Activated CD8-positive, alpha-beta memory T cell treated with anti-CD3 and anti-CD28 coated beads, Interleukin-2, amount 50 U/mL, for 4 hours (primary cell): Measurements from ENCODE around the gene G2E3.
"Not testable (repeated sequence)": the region's sequence is repeated elsewhere in the genome, so short reads cannot be mapped to it uniquely, and the experiment has no call there.

Experiments used
- DNase-seq: peaks from one replicate; pipeline ENCODE4 v3.0.0-alpha.2; 2020

Gene G2E3

DNA sequence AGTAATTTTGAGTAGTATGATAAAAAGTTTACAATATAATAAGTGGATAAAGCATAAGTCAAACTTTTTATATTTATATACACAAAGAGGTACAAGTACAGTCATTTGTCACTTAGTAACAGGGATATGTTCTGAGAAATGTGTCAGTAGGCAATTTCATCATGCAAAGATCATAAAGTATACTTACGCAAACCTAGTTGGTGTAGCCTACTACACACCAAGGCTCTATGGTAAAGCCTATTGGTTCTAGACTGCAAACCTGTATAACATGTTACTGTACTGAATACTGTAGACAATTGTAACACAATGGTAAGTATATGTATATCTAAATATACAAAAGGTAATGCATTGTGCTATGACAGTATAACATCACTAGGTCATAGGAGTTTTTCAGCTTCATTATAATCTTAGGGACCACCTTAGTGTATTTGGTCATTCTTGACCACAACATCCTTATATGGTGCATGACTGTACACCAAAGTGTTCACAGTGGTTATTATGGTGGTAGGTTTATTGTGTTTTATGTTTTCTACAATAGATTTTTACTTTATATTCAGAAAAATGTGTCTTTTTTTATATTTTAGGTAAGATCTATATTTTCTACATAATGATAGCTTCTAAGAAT, 48.3 kb downstream of the G2E3 start:
- no peak for DNase-seq

DNA sequence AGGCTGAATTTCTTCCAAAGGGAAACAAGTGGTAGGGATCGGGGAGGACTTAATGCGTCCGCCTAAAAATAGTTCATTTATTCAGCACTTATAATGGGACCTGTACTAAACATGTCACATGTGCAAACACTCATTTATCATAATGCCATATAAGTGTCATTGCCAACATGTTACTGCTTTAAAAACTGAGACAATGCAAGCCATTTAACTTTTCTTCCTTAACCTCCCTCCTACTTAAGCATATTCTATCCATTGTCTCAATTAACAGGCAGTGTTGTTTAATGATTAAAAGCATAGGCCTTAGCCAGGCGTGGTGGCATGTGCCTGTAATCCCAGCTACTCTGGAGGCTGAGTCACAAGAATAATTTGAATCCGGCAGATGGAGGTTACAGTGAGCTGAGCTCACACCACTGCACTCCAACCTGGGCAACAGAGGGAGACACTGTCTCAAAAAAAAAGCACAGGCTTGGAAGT, 49.6 kb downstream of the G2E3 start:
- DNase-seq: no peak

DNA sequence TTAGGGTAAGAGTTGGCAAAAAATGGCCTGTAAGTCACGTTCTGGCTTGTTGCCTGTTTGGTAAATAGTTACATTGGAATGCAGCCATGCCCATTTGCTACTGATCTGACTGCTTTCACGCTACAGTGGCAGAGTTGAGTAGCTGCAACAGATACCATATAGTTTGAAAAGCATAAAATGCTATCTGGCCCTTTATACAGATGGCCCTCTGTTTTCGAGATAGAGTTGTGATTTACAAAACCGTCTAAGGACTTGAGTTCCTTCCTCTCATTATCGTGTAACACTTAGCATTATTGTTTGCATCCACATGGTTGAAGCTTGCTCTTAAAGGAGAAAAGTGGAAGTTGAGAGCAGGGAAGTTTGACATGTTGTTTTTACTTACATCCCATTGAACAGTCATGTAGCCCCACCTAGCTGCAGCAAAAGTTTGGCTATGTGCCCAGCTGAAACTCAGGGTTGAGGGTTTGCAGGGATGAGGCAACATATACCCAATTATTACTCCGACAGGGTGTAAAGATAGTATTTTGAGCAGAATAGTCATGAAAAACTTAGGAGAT, 51.9 kb downstream of the G2E3 start:
- DNase-seq: peak; percentile 18

DNA sequence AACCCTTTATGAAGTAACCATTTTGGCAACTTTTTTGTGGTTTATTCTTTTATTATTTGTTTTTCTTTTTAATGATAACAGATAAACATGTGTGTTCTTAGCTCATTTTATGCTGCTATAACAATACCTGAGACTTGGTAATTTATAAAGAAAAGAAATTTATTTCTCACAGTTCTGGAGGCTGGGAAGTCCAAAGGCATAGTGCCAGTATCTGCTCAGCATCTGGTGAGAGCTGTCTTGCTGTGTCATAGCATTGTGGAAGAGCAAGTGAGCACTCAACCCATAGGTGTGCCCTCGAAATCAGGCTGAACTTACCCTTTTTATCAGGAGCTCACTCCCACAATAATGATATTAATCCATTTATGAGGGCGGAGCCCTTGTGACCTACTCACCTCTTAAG, 55.2 kb downstream of the G2E3 start:
- DNase-seq: no peak

DNA sequence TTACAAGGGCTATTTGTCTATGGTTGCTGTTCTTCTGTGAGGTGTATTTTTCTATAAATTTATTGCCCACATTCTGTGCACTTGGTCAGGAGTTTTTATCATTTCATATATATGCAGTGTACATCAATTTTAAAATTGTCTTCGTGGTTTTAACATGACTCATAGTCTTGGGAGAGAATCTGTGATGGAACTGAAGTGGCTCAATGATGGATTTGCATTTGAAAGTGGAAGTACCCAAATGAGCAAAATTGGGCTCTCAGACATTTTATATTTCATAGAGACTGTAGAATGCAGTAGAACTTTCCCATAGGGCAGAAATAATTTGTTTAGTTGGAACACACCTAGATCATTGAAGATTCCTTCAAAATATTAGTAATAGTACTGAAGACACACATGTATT, 61.2 kb downstream of the G2E3 start:
- no peak for DNase-seq

DNA sequence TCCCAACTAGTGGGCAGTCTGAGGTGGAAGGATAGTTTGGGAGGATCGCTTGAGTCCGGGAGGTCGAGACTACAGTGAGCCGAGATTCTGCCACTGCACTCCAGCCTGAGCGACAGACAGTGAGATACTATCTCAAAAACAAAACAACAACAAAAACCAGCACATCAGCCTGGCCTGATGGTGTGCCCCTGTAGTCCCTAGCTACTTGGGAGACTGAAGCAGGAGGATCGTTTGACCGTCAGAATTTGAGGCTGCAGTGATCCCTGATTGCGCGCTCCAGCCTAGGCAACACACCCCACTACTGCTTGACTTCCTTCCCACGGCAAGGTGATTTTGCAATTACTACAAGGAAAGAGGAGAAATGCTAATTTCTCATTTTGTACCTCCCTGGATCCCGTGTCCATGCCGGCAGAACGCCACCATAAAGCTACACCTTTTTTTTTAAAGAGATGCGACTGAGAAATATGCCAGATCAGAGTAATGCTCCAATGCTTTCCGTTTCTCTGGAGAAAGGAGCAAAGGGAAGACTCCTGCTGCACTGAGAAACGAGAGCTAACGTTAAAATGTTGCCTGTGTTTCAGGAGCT, 62.5 kb downstream of the G2E3 start:
- DNase-seq: no peak

DNA sequence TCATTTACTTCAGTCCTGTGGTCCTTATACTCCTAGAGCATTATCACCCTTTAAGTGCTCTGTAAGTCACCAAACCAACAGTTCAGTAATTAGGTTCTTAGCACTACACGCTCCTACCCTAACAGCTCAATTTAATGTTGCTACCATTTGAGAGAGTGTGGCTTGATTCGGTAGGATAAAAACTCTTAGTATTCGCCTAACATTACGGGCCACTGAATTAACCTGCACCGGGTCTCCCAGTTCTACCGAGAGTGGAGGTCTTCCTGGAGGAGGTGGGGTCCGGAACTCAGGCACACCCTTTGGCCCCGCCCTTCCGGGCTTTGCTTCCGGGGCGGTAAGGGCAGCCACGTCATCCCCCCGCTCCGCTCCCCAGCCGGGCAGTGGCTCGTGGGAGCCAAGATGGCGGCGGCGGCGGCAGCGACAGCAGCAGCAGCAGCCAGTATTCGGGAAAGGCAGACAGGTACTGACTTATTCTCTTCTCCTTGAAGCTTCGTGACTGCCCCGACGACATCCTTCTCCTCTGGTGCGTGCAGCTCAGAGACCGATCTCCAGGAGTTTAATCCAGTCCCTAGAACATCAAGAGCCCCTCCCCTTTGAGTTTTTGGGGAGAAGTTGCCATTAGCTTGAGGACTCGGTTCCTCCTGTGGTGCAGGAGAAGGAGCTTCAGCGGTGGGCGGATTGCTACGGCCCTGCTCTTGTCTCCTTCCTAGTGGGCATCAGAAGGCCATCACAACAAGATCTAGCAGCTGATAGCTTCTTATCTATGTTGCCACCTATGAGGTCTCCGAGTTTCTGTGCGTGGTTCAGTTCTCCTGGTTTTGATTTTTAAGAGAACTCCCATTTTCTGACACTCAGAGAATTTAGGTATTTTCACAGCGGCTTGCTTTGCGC, 63.2 kb downstream of the G2E3 start, which contains the start of gene SCFD1:
Gene SCFD1, plus strand, starts transcription at position 380 of the 891 bp plus-strand sequence. Its CDS starts 20 bp downstream, at position 400.
- DNase-seq: peak; percentile 95

DNA sequence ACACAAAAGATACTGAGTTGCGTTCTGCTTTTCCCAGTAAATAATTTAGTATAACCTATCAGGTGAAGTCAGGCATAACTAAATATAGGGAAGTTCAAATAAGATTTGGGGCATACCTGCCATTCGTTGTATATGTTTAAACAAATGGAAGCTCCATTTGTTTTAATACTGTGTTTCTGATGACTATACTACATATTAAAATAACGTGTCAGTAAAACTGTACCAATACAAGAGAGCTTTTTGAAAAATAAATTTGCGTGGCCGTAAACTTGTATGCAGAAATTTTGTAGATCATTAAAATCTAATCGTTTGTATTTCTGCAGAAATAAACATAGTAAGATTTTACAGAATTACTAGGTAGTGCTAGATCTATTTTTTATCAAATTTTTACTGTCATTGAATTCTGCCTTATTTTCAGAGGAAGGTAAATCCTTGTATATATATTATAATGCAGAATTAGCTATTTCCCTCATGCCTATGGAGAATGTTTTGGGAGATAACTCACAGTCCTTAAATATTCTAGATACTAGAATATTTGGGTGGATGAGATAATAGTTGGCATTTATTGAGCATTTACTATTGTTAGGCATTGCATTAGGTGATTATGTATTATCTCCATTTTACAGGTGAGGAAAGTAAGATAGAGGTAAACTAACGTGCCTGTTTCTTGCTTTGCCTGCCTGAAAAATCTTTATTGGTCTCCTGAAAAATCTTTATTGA, 64.6 kb downstream of the G2E3 start:
- DNase-seq: no peak

DNA sequence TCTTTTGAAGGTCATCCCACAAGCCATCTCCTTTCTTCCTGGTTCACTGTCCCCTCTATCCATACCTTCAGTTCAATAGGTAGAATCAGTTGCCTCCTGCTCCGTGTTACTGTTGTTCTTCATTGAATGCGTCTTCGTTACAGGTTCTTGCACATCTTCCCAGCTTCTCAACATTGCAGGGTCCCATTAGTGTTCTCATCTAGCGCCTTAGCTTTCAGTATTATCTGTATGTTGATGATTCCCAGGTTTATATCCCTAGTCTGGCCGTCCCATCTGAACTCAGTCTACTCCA, 65.1 kb downstream of the G2E3 start:
- DNase-seq: no peak

DNA sequence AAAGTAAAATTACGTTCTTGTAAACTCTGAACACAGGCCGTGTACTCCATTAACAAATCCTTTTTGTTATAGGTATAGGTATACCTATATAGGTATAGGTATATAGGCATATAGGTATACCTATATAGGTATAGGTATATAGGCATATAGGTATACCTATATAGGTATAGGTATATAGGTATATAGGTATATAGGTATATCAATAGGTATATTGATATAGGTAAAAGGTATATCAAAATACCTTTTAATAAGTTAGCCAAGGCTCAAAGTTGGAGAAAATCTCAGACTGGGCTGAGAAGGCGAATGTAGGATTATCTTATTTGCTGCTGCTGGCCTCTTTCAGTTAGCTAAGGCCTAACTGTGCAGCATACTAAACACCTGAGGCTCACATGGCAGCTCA, 66.6 kb downstream of the G2E3 start:
- no peak for DNase-seq

DNA sequence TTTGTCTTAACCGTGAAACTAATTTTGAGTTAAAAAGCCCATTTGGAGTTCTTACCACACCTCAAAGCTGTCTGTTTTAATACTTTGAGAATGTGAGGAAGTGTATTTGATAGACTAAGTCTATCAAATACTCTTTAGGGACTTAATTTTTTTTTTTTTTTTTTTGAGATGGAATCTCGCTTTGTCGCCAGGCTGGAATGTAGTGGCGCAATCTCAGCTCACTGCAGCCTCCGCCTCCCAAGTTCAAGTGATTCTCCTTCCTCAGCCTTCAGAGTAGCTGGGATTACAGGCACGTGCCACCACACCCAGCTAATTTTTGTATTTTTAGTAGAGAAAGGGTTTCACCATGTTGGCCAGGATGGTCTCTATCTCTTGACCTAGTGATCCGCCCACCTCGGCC, 70.5 kb downstream of the G2E3 start:
- not testable (repeated sequence) for DNase-seq

DNA sequence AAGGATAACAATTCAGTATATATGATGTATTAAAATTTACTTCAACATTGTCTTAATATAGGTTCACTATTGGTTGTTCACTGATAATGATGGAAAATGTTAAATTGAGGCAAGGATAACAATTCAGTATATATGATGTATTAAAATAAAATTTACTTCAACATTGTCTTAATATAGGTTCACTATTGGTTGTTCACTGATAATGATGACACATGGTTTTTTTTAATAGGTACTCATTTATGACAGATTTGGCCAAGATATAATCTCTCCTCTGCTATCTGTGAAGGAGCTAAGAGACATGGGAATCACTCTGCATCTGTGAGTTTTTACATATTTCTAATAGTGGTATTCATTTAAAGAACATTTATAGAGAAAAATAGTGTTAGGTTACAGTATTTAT, 71.3 kb downstream of the G2E3 start:
- no peak for DNase-seq

DNA sequence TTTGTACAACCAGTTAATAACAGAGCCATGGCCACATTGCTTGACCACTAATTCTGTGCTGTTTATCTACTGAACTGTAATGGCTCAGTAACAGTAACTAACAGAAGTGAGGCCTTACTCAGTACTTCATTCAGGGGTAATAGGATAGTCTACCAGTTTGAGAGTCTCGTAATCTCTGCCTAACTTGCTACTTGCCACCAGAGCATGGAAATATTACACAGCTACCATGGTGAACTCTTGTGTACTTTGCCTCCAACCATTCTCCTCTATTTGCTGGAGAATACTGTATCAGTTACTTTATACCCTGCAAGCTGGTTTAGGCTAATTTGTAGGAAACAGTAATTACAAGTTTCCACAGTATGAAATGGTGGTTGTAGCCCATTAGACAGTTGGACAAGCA, 73.8 kb downstream of the G2E3 start:
- DNase-seq: no peak

DNA sequence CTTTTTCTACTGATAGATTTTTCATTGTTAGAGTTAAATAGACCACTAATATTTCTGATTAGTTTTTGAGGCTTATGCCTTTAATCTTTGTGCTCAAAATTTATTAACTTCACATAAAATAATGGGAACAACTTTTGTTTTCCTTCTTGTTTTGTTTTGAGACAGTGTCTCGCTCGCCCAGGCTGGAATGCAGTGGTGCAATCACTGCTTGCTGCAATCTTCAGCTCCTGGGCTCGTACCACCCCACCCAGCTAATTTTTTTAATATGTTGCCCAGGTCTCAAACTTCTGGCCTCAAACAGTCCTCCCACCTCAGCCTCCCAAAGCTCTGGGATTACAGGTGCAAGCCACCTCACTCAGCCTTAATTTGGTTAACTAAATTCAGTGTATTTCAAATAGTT, 80.0 kb downstream of the G2E3 start:
- no peak for DNase-seq

DNA sequence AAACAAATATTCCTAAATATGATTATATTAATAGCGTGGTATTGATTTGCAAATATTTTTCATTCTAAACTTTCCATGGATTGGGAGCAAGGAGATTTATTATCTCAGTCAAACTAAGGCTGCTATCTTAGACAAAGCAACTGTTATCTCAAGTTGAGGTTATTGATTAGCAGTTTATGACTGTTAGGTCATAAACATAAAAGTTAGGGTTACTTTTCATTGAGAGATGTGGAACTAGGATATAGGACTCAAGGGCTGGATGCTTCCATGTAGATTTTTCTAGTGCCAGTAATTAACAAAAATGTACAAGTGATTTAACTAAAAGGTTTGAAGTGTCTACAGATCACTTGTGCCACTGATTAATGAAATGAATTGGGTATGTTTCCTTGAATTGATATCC, 82.2 kb downstream of the G2E3 start:
- DNase-seq: no peak

DNA sequence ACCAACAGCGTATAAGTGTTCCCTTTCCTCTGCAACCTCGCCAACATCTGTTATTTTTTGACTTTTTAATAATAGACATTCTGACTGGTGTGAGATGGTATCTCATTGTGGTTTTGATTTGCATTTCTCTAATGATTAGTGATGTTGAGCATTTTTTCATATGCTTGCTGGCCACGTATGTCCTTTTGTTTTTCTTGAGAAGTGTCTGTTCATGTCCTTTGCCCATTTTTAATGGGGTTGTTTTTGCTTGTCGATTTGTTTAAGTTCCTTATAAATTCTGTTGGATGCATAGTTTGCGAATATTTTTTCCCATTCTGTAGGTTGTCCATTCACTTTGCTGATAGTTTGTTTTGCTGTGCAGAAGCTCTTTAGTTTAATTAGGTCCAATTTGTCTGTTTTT, 85.5 kb downstream of the G2E3 start:
- DNase-seq: not testable (repeated sequence)

DNA sequence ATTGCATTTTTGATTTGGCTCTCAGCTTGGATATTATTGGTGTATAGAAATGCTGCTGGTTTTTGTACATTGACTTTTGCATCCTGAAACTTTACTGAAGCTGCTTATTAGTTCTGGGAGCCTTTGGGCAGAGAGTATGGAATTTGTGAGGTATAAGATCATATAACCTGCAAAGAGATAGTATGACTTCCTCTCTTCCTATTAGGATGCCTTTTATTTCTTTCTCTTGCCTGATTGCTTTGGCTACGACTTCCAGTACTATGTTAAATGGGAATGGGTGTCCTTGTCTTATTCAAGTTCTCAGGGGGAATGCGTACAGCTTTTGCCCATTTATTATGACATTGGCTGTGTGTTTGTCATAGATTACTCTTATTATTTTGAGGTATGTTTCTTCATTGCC, 86.6 kb downstream of the G2E3 start:
- DNase-seq: no peak

DNA sequence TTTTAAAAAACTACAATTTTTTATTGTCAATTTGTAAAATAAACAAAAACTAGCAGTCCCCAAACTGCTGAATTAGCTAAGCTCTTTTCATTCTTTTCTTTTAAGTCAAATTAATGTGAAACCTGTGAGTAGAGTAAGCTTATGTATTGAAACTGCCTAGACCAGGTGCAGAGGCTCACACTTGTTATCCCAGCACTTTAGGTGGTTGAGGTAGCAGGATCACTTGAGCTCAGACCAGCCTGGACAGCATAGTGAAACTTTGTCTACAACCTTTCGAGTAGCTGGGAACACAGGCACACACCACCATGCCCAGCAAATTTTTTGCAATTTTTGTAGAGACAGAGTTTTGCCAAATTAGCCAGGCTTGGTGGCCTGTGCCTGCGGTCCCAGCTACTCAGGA, 89.5 kb downstream of the G2E3 start:
- DNase-seq: no peak

DNA sequence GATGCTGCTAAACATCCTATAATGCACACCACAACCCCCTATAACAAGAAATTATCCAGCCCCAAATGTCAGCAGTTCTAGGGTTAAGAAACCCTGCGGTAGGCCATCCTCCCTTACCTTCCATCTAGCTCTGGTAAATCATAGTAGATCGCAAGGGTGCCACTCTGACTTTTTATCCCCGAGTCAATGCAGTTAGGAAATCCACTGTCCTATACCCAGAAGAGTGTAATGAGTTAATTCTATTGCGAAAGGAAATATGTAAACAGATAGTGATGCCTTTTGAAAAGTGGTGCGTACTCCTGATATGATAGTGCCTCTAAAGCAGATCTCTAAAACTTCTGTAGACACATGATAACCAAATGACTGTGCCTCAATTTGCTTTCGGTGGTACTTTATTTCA, 93.0 kb downstream of the G2E3 start:
- DNase-seq: no peak

DNA sequence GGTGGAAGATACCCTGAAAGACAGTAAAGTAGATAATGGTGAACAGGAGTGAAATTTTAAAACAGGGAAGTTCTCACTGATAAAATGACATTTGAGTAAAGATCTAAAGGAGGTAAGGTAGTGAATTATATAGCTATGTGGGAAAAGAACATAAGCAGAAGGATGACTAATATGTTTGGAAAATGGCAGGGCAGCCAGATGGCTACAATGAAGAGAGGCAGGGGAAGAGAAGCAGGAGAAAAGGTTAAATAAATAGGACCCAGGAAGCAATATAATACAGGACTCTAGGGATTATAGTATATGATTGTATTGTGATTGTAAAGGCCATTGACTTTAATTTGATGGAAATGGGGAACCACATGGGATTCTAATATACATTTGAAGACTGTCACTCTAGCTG, 96.2 kb downstream of the G2E3 start:
- DNase-seq: no peak

DNA sequence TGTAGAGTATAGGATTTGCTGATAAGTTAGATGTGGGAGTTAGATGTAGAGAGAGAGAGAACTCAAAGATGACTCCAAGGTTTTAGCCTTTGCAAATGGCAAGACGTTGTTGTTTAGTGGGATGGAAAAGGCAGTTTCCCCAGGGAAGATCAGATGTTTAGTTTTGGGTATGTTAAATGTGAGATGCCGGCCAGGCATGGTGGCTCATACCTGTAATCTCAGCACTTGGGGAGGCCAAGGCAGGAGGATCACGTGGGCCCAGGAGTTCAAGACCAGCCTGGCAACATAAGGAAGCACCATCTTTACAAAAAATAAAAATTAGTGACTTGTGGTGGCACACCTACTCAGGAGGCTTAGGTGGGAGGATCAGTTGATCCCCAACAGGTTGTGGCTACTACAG, 96.7 kb downstream of the G2E3 start:
- no peak for DNase-seq

DNA sequence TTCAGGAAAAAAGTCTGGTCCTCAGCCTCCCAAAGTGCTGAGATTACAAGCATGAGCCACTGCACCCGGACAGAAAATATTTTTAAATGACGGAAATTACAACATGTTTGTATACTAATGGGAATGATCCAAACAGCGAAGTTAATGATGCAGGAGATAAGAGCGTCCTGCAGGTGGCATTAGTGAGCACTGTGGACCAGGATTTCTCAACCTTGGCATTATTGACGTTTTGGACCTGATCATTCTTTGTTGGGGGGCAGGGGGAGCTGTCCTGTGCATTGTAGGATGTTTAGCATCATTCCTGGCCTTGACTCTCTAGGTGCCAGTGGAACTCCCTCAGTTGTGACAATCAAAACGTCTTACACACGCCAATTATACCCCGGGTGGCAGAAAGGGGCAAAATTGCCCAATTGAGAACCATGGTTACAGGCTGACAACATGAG, 97.3 kb downstream of the G2E3 start:
- DNase-seq: no peak

DNA sequence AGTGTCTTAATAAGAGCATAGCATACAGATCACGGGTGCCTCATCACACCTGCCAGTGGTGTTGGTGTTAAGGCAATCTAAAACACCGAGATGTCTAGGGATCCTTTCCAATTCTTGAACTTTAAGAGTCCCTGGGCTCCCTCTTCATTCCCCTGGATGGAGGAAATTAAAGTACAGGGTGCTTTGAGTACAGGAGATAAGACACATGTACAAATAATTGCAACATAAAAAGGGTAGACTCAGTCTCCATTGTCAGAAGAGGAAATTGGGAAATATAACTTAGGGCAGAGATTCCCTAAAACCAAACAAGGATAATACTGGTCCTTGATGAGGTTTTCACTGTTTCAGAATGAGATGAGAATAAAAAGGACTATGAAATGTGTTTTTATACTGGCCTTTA, 98.1 kb downstream of the G2E3 start:
- no peak for DNase-seq
